CD14-positive monocyte (primary cell): ENCODE measurements around the gene TRAPPC12. TPM values are rescaled to one million over a fixed set of nuclear protein-coding genes. Genes with fewer than 3 reads are reported as not detected.

Experiments
- DNase-seq, 3 donors: peaks; one replicate each; pipeline ENCODE4 v3.0.0-alpha.2; 2011 to 2022
- H2AFZ ChIP-seq: 2 replicates; pipeline ENCODE4 v1.6.0; 2012; ENCODE audit warnings: mild to moderate bottlenecking, low read depth, low read length, inconsistent platforms; ENCODE audit not compliant: insufficient read depth, poor library complexity, severe bottlenecking
- H3K27ac ChIP-seq, 2 donors: 1 replicate in 1 of 2; 2 replicates in 1 of 2; pipeline ENCODE4 v1.5.1; 2012 to 2013; ENCODE audit warnings: low read length in 2 of 2, control low read depth in 1 of 2, inconsistent platforms in 1 of 2, low read depth in 1 of 2, mild to moderate bottlenecking in 1 of 2
- H3K27me3 ChIP-seq, 2 donors: one replicate each; pipeline versions ENCODE4 v1.6.0 to v1.6.1; 2011 to 2013; ENCODE audit warnings: low read length in 2 of 2; ENCODE audit not compliant: control insufficient read depth in 2 of 2, insufficient read depth in 2 of 2
- H3K36me3 ChIP-seq, 2 donors: replicated peaks in 1 of 2; 1 replicate in 1 of 2; 2 replicates in 1 of 2; pipeline versions ENCODE4 v1.5.1 to v1.6.1; 2012 to 2013; ENCODE audit warnings: low read length in 2 of 2, control low read depth in 1 of 2, inconsistent platforms in 1 of 2, mild to moderate bottlenecking in 1 of 2; ENCODE audit not compliant: insufficient read depth in 2 of 2, control insufficient read depth in 1 of 2
- H3K4me1 ChIP-seq, 2 donors: 1 replicate in 1 of 2; 2 replicates in 1 of 2; pipeline versions ENCODE4 v1.5.1 to v1.6.1; 2012 to 2013; ENCODE audit warnings: low read length in 2 of 2, control low read depth in 1 of 2, inconsistent platforms in 1 of 2, mild to moderate bottlenecking in 1 of 2, moderate library complexity in 1 of 2; ENCODE audit not compliant: insufficient read depth in 2 of 2, control insufficient read depth in 1 of 2
- H3K4me2 ChIP-seq: replicated peaks from 2 replicates; pipeline ENCODE3; 2012; ENCODE audit warnings: low read length, moderate library complexity, mild to moderate bottlenecking; ENCODE audit not compliant: poor library complexity, severe bottlenecking; ENCODE audit errors: extremely low read depth
- H3K4me3 ChIP-seq, 3 experiments: fragments of 200-600 bp in 1 of 3; sonication (generic) in 1 of 3; replicated peaks in 1 of 3; 1 replicate in 2 of 3; 2 replicates in 1 of 3; pipeline ENCODE4 v1.5.1; 2011 to 2013; ENCODE audit warnings: low read length in 3 of 3, mild to moderate bottlenecking in 3 of 3, control low read depth in 2 of 3, low read depth in 2 of 3, inconsistent platforms in 1 of 3, moderate library complexity in 1 of 3
- H3K79me2 ChIP-seq: 2 replicates; pipeline ENCODE4 v1.6.0; 2012; ENCODE audit warnings: mild to moderate bottlenecking, control low read depth, inconsistent platforms, low read length, moderate library complexity; ENCODE audit not compliant: insufficient read depth
- H3K9ac ChIP-seq: 2 replicates; pipeline ENCODE4 v1.6.0; 2017; ENCODE audit warnings: low read length, mild to moderate bottlenecking; ENCODE audit not compliant: insufficient read depth, poor library complexity, severe bottlenecking
- H3K9me3 ChIP-seq, 2 donors: replicated peaks in 1 of 2; 1 replicate in 1 of 2; 2 replicates in 1 of 2; pipeline versions ENCODE4 v1.5.1 to v1.6.1; 2012 to 2013; ENCODE audit warnings: low read length in 2 of 2, control low read depth in 1 of 2; ENCODE audit not compliant: control insufficient read depth in 1 of 2, insufficient read depth in 1 of 2
- H4K20me1 ChIP-seq: 2 replicates; pipeline ENCODE4 v1.6.0; 2012; ENCODE audit warnings: mild to moderate bottlenecking, low read length, control low read depth, moderate library complexity; ENCODE audit not compliant: insufficient read depth
- H3K27ac Mint-ChIP-seq, 7 donors: one replicate each; pipeline ENCODE4 v1.8.0; 2020; ENCODE audit warnings: mild to moderate bottlenecking in 7 of 7, mixed read lengths in 7 of 7, moderate library complexity in 6 of 7, inconsistent platforms in 2 of 7
- H3K27me3 Mint-ChIP-seq, 3 donors: one replicate each; pipeline ENCODE4 v1.8.0; 2021 to 2022; ENCODE audit warnings: low read depth in 3 of 3, mild to moderate bottlenecking in 3 of 3, mixed read lengths in 3 of 3, moderate library complexity in 3 of 3, inconsistent platforms in 1 of 3
- H3K36me3 Mint-ChIP-seq, 2 donors: one replicate each; pipeline ENCODE4 v1.8.0; 2020; ENCODE audit warnings: mixed read lengths in 2 of 2, inconsistent platforms in 1 of 2, mild to moderate bottlenecking in 1 of 2
- H3K4me1 Mint-ChIP-seq: one replicate; pipeline ENCODE4 v1.8.0; 2020; ENCODE audit warnings: mild to moderate bottlenecking, mixed read lengths
- H3K4me3 Mint-ChIP-seq, 2 donors: one replicate each; pipeline ENCODE4 v1.8.0; 2020; ENCODE audit warnings: mild to moderate bottlenecking in 2 of 2, mixed read lengths in 2 of 2, moderate library complexity in 1 of 2
- H3K9me3 Mint-ChIP-seq, 7 donors: one replicate each; pipeline ENCODE4 v1.8.0; 2020 to 2022; ENCODE audit warnings: mixed read lengths in 7 of 7, mild to moderate bottlenecking in 6 of 7, moderate library complexity in 6 of 7, inconsistent platforms in 2 of 7
- CTCF ChIP-seq: fragments of 200-600 bp; IDR thresholded peaks from one replicate; pipeline ENCODE4 v1.8.0; 2022; ENCODE audit warnings: antibody characterized with exemption, mild to moderate bottlenecking
- WGBS: methylation state at CpG from one replicate; pipeline ENCODE4 v1.1.5; 2013; ENCODE audit warnings: missing lambda C conversion rate; ENCODE audit not compliant: insufficient coverage; 5-methylcytosine and 5-hydroxymethylcytosine counted together
- intact Hi-C, 2 donors: fragments of 100-400 bp; cut with micrococcal nuclease; formaldehyde crosslinking; loops; one replicate each; pipeline versions ENCODE4 v1.15.0 to v1.15.1; 2023
- polyA plus RNA-seq, 3 donors: library from polyadenylated mRNA; depleted of rRNA in 1 of 3; unstranded in 2 of 3; stranded (reverse) in 1 of 3; fragments of 300-500 nt in 2 of 3; fragments of >200 nt in 1 of 3; fragmentation: Illumina TruSeq in 2 of 3; gene quantifications; 1 replicate in 2 of 3; 2 replicates in 1 of 3; pipeline ENCODE4 v1.2.3, GENCODE V29; 2012 to 2021

TRAPPC12 gene
- polyA plus RNA-seq, 3 donors: 26.6 to 72.1 (median 44.7) TPM

GRCh38 chr2:3433339-3433699, 53.8 kb downstream of the TRAPPC12 start:
- no peaks in the 10 kb centered on the region for H3K79me2 ChIP-seq
- Mint-ChIP-seq H3K4me1 (peaks cover 6% of the 10 kb centered on the region), H3K27ac (peak overlapping the region in 1 of 7 donors; percentile 75)

GRCh38 chr2:3433776-3434400, 54.4 kb downstream of the TRAPPC12 start:
- H3K27me3 ChIP-seq: no peaks in the 10 kb centered on the region
- H3K4me1 Mint-ChIP-seq: peaks cover 6% of the 10 kb centered on the region
- H2AFZ ChIP-seq: no peak overlapping the region
- no peak overlapping the region for H3K9ac ChIP-seq
- DNase-seq: no peak
- peaks cover 50 to 62% of the 10 kb centered on the region in 2 donors for H3K36me3 Mint-ChIP-seq
- H3K9me3 ChIP-seq: no peaks in the 10 kb centered on the region
- peaks cover 46 to 67% of the 10 kb centered on the region in 2 donors for H3K36me3 ChIP-seq
- H3K4me3 Mint-ChIP-seq: no peak overlapping the region
- H3K27ac Mint-ChIP-seq: peak overlapping the region in 1 of 7 donors; percentile 12
- H4K20me1 ChIP-seq: peaks cover 6% of the 10 kb centered on the region
- no peak overlapping the region for H3K4me3 ChIP-seq
- WGBS: 100% methylated on average over 1 of the region's 7 CpGs
- TF ChIP-seq CTCF: no peak
- H3K4me1 ChIP-seq: no peaks in the 10 kb centered on the region
- no peaks in the 10 kb centered on the region for H3K9me3 Mint-ChIP-seq
- intact Hi-C loops: no loop called here
- no peak overlapping the region for H3K4me2 ChIP-seq
- H3K79me2 ChIP-seq: no peaks in the 10 kb centered on the region
- no peaks in the 10 kb centered on the region for H3K27me3 Mint-ChIP-seq
- no peak overlapping the region for H3K27ac ChIP-seq

More at GRCh38 chr2:3433339-3433699, 53.8 kb downstream of the TRAPPC12 start:
- TF ChIP-seq CTCF: no peak
- Histone ChIP-seq H4K20me1 (peaks cover 6% of the 10 kb centered on the region), H3K27me3 (no peaks in the 10 kb centered on the region), H2AFZ (no peak overlapping the region), H3K9ac (no peak overlapping the region), H3K36me3 (peaks cover 49 to 73% of the 10 kb centered on the region in 2 donors), H3K4me3 (no peak overlapping the region), H3K4me2 (no peak overlapping the region), H3K9me3 (no peaks in the 10 kb centered on the region), H3K27ac (no peak overlapping the region), H3K4me1 (no peaks in the 10 kb centered on the region)
- Mint-ChIP-seq H3K4me3 (no peak overlapping the region), H3K27me3 (no peaks in the 10 kb centered on the region), H3K9me3 (no peaks in the 10 kb centered on the region), H3K36me3 (peaks cover 54 to 67% of the 10 kb centered on the region in 2 donors)
- no peak for DNase-seq
- 94% methylated on average over 6 of the region's 8 CpGs for WGBS
- intact Hi-C loops: no loop called here
